HG03108 (cell line): Measurements from ENCODE around the gene TWNK.
A peak's percentile ranks its signal among the peaks of the same experiment; 100 is the strongest.

Source experiments
- ATAC-seq: cut with Tn5 transposase; IDR thresholded peaks from one replicate; pipeline ENCODE4 v1.9.1; 2021; ENCODE audit warnings: moderate library complexity; ENCODE audit not compliant: unreplicated experiment

The TWNK gene

GRCh38 chr10:101010329-101010728 lies 23.0 kb downstream of the TWNK start:
- ATAC-seq: no peak

DNA sequence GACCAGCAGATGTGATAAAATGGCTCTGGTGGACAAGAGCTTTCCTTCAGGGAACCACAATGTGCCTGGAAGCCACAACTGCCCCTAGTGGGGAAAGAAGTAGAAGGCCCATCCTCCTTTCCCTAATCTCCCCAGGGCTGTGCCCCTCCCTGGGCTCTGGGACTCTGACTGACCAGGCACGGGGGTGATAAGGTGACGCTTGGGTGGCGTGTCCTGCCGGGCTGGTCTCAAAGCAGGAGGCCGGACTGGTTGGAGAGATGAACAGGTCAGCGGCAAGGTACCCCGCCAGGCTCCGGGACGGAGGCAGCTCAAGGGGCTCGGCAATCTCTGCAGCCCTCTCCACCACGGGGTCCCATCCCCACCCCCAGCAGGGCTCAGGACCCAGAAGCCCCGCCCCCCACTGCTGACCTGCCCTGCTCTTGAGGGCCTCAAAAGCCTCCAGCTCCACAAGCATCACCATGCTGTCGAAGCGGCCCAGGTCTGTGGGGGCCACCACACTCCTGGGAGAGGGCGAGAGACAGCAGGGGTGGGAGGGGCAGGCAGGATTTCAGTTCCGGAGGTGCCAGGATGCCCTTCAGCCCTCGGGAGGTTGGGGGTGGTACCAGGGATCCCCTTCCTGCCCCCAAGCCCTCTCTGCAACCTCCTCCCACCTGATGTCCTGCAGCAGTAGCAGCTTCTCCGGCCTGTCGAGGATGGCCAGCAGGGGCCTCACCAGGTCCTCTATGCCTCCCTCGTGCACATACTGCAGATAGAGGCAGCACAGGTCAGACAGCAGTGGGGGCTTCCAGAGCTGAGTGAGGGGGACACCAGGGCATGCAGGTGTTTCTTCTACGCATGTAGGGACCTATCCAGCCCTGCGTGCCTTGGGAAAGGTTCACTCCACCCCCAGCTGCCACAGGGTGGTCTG lies 24.4 kb downstream of the TWNK start:
- no peak for ATAC-seq

- ATAC-seq: peak; percentile 84
These were observed 25.4 kb downstream of the TWNK start for GRCh38 chr10:101012525-101013364.

GRCh38 chr10:101013365-101013825 lies 26.1 kb downstream of the TWNK start:
- no peak for ATAC-seq

GRCh38 chr10:101014230-101014884 lies 27.0 kb downstream of the TWNK start:
- ATAC-seq: no peak

- ATAC-seq: no peak
These were observed 27.7 kb downstream of the TWNK start for GRCh38 chr10:101014966-101015581.

GRCh38 chr10:101015582-101015973 lies 28.2 kb downstream of the TWNK start:
- ATAC-seq: no peak

- ATAC-seq: no peak
These were observed 29.5 kb downstream of the TWNK start for GRCh38 chr10:101016814-101017213.

GRCh38 chr10:101018118-101018599 lies 30.8 kb downstream of the TWNK start:
- ATAC-seq: no peak

- no peak for ATAC-seq
These were observed 31.5 kb downstream of the TWNK start for GRCh38 chr10:101018600-101019439.

DNA sequence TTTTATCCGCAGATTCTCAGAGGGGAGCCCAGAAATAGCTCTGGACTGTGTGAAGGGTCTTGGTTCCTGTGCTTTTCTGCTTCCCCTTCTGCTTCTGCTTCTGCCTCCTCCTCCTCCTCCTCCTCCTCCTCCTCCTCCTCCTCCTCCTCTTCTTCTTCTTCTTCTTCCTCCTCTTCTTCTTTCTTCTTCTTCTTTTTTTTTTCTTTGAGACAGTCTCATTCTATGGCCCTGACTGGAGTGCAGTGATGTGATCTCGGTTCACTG lies 32.0 kb downstream of the TWNK start:
- ATAC-seq: no peak

DNA sequence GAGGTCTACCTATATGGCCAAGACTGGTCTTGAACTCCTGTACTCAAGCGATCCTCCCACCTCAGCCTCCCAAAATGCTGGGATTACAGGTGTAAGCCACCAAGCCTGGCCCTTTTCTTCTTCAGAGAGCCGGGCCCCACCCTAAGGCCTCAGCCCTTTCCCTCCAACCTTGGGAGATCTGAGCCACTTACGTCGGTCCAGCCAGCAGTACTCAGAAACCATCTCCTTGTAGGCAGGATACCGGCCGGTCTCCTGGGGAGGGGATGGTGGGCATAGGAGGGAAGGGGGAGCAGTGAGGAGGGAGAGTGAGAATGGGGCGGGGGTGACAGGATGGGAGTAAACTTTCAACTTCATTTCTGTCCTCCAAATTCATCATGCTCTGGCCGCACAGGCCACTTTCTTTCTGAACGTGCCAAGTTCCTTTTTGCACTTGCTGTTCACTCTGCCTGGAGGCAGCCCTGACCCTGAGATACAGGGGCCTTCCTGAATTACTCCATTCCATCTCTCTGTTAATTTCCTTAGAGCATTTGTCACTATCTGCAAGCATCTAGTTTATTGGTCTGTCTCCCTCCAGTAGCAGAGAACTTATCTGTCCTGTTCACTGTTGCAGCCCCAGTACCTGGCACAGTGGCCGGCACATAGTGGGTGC lies 33.2 kb downstream of the TWNK start:
- no peak for ATAC-seq

- ATAC-seq: no peak
These were observed 33.9 kb downstream of the TWNK start for GRCh38 chr10:101021239-101021638.

GRCh38 chr10:101021692-101022251 lies 34.4 kb downstream of the TWNK start:
- no peak for ATAC-seq

DNA sequence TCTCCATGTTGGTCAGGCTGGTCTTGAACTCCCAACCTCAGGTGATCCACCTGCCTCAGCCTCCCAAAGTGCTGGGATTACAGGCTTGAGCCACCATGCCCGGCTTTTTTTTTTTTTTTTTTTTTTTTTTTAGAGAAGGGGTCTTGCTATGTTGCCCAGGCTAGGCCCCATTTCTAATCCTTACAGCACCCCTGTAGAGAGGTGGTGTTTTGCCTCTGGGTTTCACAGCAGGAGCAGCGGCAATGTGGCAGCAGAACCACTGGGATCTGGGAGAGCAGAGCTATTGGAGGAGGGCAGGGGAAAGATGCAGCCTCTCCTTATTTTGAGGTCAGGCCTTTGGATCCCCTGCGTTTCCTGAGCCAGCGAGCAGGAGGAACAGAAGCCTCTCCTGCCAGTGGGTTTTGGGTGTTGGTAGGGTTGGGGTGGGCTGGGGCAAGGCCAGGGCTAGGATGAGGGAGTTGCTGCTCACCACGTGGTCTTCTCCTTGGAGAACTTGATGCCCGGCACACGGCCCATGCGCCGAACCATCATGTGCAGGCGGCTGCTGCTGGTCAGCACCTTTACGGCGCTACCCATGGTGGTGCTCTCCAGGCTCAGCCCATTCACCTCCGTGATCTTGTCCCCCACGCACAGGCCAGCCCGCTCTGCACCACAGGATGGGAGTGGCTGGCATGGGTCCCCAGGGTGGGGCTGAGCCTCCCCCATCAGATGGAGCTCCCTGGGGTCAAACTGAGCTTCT lies 35.8 kb downstream of the TWNK start:
- no peak for ATAC-seq

- ATAC-seq: no peak
These were observed 39.9 kb downstream of the TWNK start for GRCh38 chr10:101027106-101027720.

GRCh38 chr10:101028446-101029337 lies 41.3 kb downstream of the TWNK start:
- ATAC-seq: no peak
